ENCODE data around the gene FER.

FER gene

DNA sequence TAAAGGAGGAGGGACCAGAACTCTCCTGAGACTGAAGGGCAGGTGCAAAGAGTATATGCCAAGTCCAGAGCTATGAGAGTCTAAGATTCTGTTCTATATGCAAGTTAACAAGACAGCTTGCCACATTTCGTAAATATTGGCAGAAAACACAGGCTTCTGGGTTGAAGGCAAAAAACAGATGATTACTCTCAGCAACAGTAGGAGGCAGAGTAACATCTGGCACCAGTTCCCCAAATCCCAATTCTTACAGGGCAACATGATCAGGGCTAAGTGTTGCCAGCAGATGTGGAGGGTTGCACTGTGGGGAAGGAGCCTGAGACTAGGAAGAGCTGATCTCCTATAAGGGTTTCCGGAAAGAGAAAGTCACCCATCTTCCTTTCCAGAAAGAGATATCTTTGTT is 482.7 kb downstream of the FER start:
- no peak for DNase-seq (ENCODE audit: low read depth in 4 of 4, low spot score in 1 of 4)

DNA sequence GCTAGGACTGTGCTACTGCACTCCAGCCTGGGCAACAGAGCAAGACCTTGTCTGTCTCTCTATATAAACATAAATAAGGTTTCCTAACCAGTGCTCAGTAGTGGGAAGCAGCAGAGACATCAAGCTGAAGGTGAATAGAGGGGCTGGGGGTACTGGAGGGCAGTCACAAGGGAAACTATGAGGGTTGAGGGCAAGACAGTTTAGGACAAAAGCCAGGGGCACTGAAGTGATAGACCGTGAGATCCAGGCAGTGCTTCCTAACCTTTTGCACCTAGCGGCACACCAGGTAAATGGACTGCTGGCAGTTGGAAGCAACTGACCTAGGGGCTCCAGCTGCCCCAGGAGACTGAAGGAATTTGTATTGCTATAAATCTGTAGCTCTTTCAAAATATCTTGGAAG is 483.6 kb downstream of the FER start:
- no peak for DNase-seq (ENCODE audit: low read depth in 4 of 4, low spot score in 1 of 4)

DNA sequence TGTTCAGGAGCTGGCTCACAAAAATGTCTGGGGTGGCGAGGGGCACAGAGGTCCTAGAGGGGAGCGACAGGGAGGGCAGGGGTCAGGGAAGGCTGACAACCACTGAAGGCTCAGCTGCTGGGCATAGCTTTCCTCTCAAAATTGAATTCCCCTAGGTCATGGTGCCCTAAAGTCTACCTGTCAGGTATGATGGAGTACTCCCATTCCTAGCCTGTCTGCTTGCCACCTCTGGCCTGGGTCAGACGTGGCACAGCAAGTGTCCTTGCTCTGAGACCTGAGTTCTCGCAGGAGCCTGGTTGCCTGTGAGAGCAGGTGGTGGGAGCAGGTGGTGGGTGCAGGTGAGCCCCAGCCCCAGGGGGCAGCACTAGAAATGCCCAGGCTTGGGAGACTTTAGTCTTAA is 486.7 kb downstream of the FER start:
- no peak for DNase-seq (ENCODE audit: low read depth in 4 of 4, low spot score in 1 of 4)

DNA sequence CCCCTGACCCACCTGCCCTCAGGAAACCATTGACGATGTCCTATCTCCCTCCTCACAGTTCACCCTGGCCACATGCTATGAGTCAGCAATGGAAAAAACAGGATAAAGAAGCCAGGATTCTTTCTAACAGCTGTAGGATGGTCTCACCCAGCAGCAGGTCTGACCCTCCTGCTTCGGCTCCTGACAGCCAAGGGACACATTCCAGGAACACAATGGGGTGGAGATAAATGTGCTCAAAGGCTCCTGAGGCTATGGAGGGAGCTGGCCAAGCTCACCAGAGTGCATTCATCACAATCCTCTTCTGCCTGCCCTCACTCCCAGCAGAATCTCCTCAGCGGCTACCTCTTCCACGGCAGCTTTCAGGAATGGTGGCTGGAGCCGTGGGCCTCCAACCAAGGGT is 491.8 kb downstream of the FER start:
- no peak for DNase-seq (ENCODE audit: low read depth in 4 of 4, low spot score in 1 of 4)

DNA sequence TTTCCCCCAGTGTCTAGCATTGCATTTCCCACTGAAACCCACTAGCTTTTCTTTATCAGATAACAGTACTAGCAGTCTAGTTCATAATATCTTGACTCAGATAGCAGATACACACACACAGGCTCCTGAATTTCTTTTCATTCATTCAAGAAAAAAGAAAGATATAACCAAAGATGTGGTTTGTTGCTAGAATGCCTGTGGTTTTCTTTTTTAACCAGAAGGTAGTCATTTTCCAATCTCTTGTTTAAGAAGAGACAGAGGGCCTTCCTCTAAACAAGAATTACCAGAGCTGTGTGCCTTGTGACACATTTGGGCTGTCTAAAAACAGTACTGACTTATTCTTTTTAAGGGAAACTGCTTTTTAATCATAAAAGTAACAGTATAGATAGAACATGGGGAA is 494.8 kb downstream of the FER start:
- no peak for DNase-seq (ENCODE audit: low read depth in 4 of 4, low spot score in 1 of 4)

DNA sequence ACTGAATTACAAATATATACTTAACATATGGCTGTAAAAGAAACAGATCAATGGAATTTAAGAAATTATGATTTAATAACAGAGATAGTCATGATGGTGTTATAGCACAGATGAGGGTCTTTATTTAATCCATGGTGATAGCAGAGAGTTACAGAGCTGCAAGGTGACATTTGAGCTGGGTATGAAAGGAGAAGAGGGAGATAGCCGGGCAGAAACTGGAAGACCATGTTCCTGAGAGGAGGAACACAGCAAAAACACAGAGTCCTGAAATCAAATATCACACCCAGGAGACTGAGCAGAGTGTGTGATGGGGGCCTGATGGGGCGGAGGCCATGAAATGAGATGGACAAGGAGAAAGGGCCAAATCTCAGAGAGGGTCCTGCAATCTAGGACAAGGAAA is 498.7 kb downstream of the FER start:
- no peak for DNase-seq (ENCODE audit: low read depth in 4 of 4, low spot score in 1 of 4)

Measured in stimulated activated CD4-positive, alpha-beta T cell treated with anti-CD3 and anti-CD28 coated beads, Interleukin-1b, Interleukin-23, amount 100 ng/mL, for 24 hours (primary cell).